ENCODE measurements around the gene POU6F1. TPM values are rescaled to one million over a fixed set of nuclear protein-coding genes. Genes with fewer than 3 reads are reported as not detected.
A peak's percentile ranks its signal among the peaks of the same experiment; 100 is the strongest.

Gene POU6F1
- polyA plus RNA-seq, 12 donors, result 6.2 to 19.8 (median 8.0) TPM; not detected in 1

- DNase-seq, result no peak
These were observed 19.1 kb downstream of the POU6F1 start for GRCh38 chr12:51198568-51199365.

DNA sequence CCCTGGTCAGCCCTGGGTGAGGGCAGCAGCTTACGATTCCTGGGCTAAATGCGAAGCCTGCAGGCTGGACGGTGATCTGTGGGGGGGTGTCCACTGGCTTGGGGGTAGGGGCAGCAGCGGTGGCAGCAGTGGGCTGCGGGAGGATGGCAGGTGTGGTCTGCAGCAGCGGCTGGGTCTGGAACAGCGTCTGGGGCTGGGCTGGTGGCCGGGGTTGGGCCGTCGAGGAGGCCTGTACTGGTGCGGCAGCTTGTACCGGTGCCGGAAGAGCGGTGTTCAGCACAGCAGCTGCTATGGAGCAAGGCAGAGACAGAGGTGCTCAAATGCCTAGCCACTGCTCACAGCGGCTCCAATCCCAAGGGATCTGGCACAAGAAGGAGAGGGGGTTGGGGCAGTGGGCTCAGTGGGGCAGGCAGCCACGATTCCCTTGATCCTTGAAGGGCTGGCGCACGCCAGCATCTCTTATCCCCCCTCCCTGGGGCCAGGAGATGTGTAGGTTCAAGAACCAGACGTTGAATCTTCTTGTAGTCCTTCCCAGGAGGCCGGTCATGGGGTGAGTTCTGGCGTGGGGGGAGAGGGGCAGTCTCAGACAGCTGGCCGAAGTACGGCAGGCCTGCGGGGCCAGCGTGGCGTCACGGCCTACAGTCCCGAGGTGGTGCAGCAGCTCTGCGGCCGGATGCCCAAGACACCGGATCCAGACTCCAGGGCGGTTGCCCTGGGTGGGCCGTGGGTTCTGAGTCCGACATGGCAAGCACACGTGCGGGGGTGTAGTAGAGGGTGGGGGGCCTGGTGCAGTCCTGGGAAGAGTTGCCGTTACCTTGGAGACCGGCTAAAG, 19.9 kb downstream of the POU6F1 start:
- DNase-seq, result no peak

GRCh38 chr12:51196547-51196946, 21.3 kb downstream of the POU6F1 start:
- DNase-seq, result no peak

- no peak for DNase-seq
These were observed 22.0 kb downstream of the POU6F1 start for GRCh38 chr12:51195841-51196240.

DNA sequence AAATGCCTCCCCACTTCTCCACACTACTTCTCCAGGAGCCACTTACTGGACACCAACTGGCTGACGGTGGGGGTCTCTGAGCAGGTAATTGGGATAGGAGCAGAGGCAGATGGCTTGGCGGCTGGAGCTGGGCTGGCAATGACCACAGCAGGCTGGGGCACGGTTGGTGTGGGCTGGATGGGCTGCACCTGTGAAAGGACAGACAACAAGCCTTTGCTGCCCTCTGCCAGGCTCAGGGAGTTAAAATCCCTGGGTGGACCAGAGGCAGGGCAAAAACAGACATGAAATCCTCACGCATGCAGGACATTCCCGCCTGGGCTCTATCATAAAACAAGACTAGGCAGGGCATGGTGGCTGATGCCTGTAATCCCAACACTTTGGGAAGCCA, 25.6 kb downstream of the POU6F1 start:
- DNase-seq, result no peak

- DNase-seq, result no peak
These were observed 26.2 kb downstream of the POU6F1 start for GRCh38 chr12:51191516-51192283.

- DNase-seq, result no peak
These were observed 27.0 kb downstream of the POU6F1 start for GRCh38 chr12:51190820-51191219.

- DNase-seq, result no peak
These were observed 28.0 kb downstream of the POU6F1 start for GRCh38 chr12:51189790-51190355.

DNA sequence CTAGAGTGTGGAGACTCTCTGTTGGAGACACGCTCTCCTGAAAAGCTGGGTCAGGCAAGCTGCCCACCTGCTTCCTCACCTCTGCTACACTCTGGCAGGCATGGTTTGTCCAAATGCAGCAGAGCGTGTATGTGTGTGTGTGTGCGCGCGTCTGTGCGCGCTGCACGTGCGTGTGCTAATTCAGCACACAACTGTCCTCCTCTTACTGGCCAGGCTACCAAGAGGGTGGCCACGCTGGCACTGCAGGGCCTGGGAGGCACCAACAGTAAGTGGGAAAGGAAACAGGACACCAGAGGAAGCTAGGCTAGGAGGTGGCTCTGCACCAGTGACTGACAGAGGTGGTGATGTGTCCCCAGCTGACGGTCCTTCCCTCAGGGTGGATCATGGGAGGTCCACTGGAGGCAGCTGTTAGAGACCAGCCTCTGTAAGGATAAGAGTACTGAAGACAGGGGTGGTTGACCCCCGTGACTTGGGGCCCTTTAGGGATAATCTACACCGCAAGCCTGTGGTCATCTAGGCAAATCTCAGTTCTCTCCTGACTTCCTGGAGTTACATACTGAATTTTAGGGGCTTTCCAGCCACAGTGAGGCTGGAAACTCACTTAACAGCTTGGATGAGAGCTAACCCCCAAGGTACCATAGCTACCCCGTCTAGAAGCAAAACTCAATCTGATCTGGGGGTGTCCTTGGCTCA, 29.4 kb downstream of the POU6F1 start:
- DNase-seq, result no peak

- DNase-seq, result no peak
These were observed 30.4 kb downstream of the POU6F1 start for GRCh38 chr12:51187370-51187987.

- DNase-seq, result no peak
These were observed 31.3 kb downstream of the POU6F1 start for GRCh38 chr12:51186465-51187085.

DNA sequence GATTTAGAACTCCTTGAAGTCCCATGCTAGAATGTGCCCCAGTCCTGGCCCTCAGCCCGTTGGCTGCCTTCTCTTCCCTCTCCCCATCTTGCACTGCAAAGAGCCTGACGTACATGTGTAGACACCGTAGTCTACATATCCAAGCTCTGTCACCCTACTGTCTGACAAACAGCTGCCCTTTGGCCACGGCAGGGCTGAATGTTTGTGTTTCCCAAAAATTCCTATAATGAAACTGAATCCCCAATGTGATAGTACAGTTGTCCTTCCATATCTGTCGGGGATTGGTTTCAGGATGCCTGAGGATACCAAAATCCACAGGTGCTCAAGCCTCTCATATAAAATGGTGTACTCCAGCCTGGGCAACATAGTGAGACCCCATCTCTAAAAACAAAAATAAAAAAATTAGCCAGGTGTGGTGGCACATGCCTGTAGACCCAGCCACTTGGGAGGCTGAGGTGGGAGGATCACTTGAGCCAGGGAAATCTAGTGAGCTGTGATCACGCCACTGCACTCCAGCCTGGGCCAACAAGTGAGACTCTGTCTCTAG, 32.6 kb downstream of the POU6F1 start:
- no peak for DNase-seq

GRCh38 chr12:51183816-51184215, 34.0 kb downstream of the POU6F1 start:
- DNase-seq, result peak; percentile 59

DNA sequence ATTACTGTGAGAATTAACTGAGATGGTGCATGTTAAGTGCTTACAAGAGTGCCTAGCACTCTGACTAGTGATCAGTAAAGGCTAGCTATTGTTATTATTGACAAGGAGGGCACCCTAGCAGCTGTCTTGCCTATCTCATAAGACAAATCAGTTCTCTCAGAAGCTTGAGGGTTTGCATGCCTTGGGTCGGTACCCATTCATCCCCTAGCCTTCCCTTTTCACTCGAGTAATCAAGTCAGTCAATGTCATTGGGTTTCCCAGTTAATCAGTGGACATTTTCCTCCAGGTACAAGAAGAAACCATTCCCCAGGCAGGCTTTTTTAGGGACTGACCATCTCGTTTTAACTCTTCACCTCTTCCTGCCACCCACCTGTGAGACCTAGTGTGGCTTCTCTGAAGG, 34.5 kb downstream of the POU6F1 start:
- no peak for DNase-seq

DNA sequence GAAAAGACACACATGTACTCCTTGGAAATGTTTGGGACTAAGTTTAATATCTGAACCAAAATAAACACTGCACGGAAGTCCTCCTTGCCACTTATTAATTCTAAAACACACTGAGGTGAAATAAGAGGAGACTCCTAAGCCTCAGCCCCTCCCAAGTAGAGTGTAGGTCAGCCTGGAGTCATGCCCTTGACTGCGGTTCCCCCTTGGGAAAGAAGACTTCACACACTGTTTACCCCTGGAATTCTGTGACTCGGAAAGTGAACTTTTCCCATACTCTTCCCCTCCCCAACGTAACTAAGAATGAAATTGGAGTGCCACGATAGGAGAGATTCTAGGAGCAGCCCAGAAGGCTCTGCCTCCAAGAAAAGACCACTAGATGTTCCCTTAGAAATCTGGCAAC, 36.3 kb downstream of the POU6F1 start:
- no peak for DNase-seq

DNA sequence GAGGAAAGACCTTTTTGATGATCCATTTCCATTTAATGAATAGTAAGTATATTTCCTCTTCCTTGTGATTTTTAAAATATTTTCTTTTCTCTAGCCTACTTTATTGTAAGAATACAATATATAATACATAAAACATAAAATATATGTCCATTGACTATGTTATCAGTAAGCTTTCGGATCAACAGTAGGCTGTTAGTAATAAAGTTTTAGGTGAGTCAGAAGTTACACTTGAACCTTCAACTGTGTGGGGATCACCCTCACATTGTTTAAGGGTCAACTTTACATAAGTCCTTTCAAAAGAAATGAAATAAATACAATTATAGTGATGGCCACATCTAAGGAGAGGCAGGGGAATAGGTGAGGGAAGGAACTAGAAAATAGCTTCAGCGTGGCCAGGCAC, 40.0 kb downstream of the POU6F1 start:
- no peak for DNase-seq

DNA sequence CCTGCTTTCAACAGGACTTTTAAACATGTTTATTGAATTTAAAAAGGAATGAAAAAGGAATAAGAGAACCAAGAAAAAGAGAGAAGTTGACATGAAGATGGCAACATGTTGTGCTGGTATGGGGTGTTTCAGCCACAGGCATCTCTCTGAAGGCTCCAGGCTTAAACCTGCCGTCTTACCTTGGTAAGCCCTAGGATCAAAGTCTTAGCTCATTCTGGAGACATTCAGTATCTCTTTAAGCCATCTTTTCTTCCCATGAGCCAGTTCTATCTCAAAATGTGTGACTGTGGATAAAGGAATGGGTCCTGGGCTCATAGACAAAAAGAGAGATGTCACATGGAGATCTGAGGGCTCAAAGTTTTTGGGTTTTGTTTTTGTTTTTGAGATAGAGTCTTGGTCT, 43.4 kb downstream of the POU6F1 start:
- no peak for DNase-seq

DNA sequence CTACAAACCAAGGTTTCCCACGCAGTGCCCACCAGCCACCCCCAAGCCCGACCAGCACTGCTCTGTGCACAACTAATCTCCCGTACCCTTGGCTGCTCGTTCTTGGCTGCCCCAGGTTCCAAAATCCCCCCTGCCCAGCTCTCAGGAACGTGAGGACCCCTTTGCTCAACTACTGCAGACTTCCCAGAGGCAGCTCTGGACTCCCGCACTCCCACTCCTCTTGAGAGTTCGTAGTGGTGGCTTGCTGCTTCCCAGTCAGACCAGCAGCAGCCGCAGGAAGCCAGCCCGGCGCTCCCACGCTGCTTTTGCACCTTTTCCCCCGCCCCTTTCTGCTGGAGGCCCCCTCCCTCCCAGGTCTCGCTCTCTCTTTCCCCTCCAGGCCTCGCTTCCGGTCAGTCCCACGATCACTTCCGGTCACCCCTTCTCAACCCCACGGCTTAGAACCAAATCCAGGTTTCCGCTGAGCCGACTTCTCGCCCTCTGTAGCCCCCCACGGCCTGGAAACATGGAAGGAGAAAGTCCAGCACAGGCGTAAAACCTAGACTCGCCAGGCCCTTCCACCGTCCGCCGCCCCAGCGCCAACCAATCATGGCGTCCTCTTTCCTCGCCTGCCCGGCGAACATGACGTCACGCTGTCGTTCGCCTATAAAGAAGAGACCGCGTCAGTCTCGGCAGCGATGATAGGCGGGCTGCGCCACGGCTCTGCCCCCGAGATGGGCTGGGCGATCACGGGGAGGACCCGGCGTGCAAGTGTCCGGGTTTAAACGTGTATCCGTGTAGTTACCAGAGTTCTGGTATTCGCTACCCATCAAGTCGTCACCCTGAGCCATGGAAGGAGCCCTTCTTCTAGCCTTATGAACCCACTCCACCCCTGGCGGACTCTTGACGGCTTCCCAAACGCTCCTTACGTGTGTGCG, 45.1 kb downstream of the POU6F1 start, which contains the start of gene TFCP2:
TSS of gene TFCP2 (minus strand) at position 621 of the 917 bp plus-strand sequence. CDS start 713 bp downstream, outside the sequence.
- DNase-seq, result peak; percentile 97

Measured in muscle of arm (tissue), 12 donors.